HPDE6-E6E7 (cell line): ENCODE data around the gene CAPS.
"Not testable (repeated sequence)": the region's sequence is repeated elsewhere in the genome, so short reads cannot be mapped to it uniquely, and the experiment has no call there.

ENCODE experiments used
- DNase-seq: peaks from one replicate; pipeline ENCODE4 v3.0.0; 2011; ENCODE audit warnings: missing footprints; ENCODE audit errors: extremely low spot score

The CAPS gene

GRCh38 chr19:5913739-5914357 is at the start of gene CAPS:
Gene CAPS, plus strand, starts transcription at chr19:5914254. Its CDS starts 153 bp downstream, at chr19:5914407.
- peak; percentile 53 for DNase-seq

DNA sequence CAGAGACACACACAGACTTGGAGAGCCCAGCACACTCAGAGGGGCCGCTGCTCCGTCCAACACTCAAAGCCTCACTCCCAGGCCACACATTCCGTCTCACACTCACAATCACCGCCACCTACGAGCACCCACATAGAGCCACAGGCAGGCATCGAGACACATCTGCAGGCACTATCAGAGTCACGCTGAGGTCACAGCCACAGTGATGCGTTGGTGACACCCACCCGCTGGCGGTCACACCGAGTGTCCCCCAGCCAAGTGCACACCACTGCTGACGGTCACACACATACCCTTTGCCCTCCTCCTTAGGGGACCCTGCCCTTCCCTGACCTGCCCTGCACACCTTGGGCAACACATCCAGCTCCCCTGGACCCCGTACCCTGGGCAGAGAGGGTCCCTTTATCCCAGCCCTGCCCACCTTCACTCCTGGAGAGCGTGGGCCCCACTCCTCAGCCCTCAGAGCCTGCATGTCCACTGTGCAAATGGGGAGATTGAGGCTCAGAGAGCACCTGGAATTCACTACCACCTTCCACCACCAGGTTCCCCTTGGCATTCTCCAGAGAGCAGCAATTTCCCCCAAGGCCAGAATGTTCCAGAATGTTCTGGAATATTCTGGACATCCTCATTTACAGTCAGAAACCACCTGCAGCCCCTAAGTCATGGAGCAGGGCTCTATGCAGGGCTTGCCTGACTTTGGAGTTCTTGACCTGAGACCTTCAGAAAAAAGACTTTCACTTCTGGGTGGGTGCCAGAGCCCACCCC is 49.1 kb upstream of the CAPS start:
- DNase-seq, result no peak

GRCh38 chr19:5865772-5866171 is 48.3 kb upstream of the CAPS start:
- DNase-seq, result no peak

GRCh38 chr19:5867201-5868136 is 46.6 kb upstream of the CAPS start:
- DNase-seq, result no peak

DNA sequence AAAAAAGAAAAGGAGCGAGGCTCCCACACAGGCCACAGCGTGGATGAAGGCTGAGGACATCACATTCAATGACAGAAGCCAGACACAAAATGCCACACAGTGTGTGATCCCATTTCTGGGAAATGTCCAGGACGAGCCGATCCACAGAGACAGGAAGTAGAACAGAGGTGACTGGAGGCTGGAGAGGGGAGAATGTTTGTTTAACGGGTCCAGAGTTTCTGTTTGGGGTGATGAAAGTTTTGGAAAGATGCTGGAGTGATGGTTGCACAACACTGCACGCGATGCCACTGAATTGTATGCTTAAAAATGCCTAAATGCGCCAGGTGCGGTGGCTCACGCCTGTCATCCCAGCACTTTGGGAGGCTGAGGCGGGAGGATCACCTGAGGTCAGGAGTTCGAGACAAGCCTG is 43.1 kb upstream of the CAPS start:
- no peak for DNase-seq

GRCh38 chr19:5873617-5874199 is 40.3 kb upstream of the CAPS start:
- DNase-seq, result no peak

GRCh38 chr19:5874496-5874895 is 39.6 kb upstream of the CAPS start:
- DNase-seq, result not testable (repeated sequence)

DNA sequence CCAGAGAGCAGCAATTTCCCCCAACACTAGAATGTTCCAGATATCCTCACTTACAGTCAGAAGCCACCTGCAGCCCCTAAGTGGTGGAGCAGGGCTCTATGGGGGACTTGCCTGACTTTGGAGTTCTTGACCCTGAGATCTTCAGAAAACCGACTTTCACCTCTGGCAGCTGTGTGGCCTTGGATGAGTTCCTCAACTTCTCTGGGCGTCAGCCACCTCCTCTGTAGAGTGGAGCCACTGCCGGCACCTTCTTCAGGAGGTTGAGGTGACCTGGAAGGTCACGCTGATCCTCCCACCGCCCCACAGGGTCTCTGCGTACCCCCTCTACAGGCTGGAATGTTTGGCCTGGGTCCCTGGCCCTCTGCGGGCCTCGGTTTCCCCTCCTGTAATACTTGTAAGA is 36.6 kb upstream of the CAPS start:
- no peak for DNase-seq

- DNase-seq, result no peak
Observed at GRCh38 chr19:5877882-5878281, 36.2 kb upstream of the CAPS start.

GRCh38 chr19:5880196-5880595 is 33.9 kb upstream of the CAPS start:
- DNase-seq, result no peak

DNA sequence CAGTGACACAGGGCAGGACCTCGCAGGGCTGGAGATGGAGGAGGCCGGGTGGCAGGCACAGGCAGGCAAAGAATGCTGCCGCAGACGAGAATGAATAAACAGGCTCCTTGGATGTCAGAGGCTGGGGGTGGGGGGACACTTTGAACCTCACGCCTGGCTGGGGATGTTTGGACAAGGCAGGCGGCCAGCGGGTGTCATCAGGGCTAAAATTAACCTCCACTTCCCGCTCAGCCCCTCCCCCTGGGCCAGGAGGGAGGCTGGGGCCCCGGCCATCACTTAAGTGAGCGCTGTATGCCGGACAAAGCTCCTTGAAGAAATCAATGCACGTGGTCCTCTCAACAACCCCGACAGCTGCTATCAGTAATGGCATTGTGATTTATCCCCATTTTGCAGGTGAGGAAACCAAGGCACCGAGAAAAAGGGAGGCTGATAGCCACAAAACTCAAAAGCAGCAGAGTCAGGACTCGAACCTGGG is 33.4 kb upstream of the CAPS start:
- DNase-seq, result peak; percentile 54

- DNase-seq, result no peak
Observed at GRCh38 chr19:5881543-5882299, 32.3 kb upstream of the CAPS start.

DNA sequence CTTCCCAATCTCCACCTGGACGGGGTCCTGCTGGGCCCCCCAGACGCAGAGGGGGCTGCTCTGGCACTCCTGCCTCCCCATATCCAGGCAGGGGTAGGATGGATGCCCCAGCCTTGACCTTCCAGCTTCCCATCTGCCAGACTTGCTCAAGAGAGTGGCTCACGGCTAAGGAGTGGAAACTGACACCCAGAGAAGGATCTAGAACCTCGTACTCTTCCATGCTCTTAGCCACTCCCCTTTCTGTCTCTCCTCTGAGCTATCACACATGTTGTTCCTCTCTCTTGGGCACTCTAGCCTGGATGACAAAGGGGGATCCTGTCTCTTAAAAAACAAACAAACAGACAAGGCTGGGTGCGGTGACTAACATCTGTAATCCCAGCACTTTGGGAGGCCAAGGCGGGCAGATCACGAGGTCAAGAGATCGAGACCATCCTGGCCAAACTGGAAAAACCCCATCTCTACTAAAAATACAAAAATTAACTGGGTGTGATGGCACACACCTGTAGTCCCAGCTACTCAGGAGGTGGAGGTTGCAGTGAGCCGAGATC is 31.6 kb upstream of the CAPS start:
- DNase-seq, result no peak

- not testable (repeated sequence) for DNase-seq
Observed at GRCh38 chr19:5883157-5883873, 30.7 kb upstream of the CAPS start.

DNA sequence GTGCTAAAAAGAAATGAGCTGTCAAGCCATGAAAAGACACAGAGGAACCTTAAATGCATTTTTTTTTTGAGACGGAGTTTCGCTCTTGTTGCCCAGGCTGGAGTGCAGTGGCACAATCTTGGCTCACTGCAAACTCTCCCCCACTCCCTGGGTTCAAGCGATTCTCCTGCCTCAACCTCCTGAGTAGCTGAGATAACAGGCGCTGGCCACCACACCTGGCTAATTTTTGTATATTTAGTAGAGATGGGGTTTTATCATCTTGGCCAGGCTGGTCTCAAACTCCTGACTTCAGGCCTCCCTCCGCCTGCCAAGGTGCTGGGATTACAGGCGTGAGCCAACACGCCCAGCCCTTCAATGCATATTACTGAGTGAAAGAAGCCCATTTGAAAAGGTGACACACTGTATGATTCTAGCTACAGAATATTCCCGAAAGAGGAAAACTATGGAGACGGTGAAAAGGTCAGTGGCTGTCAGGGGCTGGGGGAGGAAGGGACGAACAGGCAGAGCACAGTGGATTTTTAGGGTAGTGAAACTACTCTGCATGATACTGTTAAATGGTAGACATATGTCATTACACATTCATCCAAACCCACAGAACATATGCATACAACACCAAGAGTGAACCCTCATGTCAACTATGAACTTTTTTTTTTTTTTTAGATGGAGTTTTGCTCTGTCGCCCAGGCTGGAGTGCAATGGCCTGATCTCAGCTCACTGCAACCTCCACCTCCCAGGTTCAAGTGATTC is 29.8 kb upstream of the CAPS start:
- not testable (repeated sequence) for DNase-seq

DNA sequence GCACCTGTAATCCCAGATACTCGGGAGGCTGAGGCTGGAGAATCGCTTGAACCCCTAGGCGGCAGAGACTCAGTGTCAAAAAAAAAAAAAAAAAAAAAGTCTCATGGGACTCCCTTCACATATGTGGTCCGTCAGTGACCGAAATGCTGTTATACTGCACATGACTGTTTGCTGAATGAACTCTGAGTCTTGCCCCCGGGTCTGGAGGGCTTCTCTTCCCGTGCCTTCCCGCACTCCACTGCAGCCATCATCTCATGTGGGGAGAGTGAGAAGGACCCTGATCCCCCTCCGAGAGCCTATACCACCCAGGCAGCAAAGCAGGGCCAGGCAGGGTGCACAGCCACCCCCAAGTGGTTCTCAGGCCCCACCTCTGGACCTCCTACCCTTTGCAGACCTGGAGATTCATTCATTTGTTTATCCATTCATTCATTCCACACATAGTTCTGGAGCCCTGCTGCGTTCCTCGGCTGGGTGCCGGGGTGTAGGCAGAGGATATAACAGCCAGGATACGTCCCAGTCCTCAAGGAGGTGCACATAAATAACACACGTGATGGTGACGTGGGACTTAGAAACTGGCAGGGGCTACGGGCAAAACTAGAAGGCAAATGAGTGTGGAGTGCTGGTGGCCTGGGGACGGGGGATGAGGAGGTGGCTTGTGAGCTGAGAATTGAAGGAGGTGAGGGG is 24.6 kb upstream of the CAPS start:
- DNase-seq, result no peak

DNA sequence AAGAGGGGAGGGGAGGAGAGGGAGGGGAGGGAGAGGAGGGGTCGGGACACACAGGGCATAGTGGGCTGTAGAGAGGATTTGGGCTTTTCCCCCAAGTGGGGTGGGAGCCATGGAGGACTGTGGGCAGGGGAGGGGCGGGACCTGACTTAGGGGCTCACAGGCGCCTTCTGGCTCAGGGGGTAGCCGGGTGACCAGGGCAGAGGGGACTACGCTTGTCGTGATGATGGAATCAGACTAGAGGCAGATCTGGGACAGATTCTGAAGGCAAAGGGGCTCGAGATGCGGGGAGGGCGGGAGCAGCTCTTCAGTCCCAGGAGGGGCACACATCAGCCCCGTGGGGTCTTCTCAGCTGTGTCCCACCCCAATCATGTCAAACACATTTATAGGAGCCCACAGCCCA is 24.0 kb upstream of the CAPS start:
- DNase-seq, result no peak

- no peak for DNase-seq
Observed at GRCh38 chr19:5891572-5891937, 22.5 kb upstream of the CAPS start.
